Islet of Langerhans (tissue), 1 donor: ENCODE data around the gene RTRAF.

ENCODE experiments used
- FAIRE-seq: peaks from one replicate; lab custom pipeline; 2011; peaks lifted over from hg19 to GRCh38; lab: Jason Lieb, UNC

Gene RTRAF

DNA sequence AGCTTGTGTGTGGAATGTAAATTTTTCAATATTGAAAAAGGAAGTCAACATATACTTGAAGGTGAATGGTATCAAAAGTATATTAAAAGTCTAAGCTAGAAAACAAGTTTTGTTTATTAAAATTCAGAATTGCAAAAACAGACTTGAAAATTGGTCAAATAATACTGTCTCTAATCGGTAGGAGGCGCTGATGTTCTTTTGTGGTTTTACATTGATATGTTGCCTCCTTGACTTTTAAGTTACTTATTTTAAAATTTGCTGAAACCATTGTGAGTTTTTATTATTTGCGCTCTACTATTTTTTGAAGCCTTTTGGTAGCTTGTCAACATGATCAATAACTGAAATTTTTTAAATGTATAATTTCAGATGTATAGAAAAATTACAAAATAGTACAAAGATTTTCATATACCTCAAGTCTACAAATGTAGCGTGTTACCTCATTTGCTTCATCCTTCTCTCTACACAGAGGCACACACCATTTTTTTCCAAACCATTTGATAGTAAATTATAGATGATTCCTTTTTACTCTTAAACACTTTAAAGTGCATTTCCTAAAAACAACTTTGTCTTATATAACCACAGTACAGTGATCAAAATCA, 6.9 kb downstream of the RTRAF start:
- FAIRE-seq: no peak

DNA sequence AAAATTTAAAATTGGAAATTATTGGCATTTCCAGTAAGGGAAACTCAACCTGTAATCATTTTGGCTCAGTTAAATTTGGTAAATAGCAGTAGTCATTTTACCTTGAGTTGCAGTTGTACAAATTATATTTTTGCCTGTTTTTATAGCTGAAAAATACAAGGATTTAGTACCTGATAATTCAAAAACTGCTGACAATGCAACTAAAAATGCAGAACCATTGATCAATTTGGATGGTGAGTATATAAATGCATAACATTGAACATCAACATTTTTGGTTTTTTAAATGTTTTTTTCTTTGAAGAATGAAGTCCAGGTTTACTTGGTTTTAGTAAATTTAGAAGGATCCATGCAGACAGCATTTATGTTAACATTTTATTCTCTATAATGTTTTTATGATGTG, 9.0 kb downstream of the RTRAF start:
- no peak for FAIRE-seq

DNA sequence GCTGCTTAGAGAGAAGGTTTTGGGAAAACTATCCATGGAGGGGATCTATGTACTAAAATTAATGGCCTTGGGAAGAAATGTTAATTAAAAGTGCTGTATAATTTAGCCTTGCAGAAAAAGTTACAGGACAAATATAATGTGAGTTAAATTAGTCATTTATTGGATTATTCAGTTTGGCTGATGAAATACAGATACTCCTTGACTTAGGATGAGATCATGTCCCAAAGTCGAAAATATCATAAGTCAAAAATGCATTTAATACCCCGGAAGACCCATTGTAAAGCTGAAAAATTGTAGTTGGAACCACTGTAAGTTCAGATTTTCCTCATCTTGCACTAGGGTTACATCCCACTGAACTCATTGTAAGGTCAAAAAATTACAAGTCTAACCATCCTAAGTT, 9.7 kb downstream of the RTRAF start:
- no peak for FAIRE-seq

DNA sequence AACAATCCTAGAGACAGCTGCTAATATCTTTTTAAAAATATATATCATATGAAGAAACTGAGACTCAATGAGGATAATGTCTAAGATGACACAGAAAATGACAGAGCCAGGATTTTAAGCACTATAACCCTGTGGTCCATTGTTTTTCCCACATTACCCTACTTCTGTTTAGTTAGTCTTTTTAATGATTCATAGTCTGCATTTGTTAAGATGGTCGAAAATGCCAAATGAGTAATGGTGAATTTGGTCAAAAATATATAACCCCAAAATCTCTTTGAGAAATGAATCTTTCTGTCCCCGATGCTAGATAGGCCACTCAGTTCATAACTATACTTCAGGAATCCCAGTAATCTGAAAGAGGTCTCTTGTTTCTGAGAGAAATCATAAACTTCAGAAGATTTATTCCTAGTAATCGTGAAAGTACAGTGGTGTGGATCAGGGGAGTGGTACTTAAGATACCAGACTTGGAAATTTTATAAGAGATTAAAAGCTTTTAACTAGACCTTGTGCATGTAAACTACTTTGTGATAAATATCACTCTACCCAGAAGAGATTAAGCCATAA, 10.8 kb downstream of the RTRAF start:
- FAIRE-seq: no peak

DNA sequence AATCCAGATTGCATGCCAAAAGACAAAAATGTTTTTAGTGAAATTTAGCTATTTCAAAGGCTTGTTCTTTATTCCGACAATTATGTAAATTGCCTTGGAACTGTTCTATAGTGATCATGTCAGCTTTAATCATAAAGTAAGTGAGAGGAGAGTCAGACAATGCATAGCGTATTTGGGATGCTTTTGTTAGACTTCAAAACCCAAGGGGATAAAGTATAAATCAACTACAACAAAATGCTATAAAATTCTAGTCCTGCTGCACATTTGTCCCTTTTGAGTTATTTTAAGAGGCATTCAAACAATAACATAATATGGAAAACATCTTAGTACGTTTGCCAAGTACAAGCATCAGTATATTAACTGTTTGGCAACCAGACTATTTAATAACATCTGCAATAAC, 11.3 kb downstream of the RTRAF start:
- FAIRE-seq: no peak

DNA sequence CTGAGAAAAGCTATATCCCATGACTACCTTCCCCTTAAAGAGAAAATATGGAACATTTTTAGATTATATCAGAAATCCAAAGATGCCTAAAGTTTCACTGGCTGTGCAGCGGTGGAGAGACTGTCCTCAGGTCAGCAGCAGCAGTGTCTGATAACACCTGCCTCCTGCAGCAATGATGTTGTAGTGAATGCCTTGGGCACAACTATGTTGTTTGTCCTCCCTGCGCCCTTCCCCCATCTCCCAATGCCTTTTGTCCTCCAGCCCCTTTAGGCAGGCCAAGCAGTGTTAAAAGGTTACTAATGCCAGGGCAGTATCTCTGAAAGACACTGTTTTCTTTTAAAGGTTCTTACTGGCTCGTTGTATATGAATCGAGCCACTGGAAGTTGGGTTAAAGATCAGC, 13.2 kb downstream of the RTRAF start:
- FAIRE-seq: no peak

DNA sequence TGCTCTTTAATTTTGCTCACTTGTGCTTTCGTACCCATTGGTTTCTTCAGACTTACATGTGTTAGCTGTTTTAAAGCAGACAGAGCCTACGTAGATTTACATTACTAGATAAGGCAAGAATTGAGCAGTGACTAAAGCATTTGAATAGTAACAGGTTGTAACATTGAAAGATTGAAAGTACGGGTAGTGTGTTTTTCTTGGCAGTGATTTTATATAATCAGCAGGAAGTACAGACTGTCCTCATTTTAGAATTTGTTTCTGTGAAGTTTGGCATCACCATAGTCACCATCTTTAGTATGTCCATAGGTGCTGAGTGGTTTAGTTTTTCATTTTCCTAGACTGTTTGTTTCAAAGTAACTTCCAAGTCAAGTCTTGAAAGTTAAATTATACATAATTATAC, 14.0 kb downstream of the RTRAF start:
- FAIRE-seq: no peak

DNA sequence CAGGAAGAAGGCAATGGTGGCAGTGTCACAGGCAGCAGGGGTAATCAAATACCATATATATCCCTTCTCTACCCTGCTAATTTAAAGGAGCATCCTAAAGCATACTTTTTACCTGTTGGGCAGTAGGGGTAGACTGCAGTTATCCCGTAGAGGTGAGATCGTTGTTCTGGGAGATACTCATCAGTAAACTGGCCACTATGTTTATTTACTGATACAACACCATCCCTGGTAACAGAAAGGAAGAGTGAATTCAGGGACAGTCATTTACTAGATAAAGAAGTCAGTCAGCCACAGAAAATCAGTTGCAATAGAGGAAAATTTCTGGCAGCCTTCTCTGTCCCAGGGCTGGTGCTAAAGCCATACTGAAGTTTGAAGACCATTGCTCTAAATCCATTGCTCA, 16.3 kb downstream of the RTRAF start:
- FAIRE-seq: no peak

DNA sequence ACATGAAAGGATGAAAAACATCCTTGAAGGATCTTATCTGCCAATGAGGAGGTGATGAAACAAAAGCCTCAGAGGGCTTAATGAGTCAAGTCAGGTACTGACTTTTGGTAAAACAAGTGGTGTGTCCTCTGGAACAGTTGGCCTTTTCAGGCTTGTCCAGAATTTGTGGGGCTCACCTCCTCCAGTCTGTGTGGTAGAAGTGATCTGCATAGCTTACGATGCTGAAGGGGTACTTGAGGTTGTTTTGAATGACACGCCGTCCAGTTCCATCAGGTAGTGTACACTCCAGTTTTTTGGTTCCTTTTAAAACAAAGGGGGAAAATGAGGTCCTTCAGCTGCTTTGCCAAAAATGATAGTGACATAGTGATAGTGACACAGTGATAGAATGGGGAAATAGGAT, 17.0 kb downstream of the RTRAF start:
- no peak for FAIRE-seq

DNA sequence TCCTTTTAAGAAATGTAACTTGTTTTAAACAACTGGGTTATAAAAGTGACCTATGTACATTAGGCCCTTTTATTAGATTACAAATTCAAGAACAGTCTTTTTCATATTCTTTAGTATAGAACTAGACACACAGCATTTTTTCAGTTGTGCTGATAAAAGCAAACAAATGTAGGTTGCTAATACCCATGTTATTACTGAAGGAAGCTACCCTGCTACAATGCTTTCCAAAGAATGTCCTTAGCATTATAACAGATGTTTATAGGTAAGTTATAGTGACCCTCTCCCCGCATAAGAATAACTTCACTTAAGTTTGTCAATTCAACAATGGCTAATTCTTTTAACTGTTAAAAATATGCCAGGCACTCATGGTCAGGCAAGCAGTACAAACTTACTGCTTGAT, 17.9 kb downstream of the RTRAF start:
- no peak for FAIRE-seq

DNA sequence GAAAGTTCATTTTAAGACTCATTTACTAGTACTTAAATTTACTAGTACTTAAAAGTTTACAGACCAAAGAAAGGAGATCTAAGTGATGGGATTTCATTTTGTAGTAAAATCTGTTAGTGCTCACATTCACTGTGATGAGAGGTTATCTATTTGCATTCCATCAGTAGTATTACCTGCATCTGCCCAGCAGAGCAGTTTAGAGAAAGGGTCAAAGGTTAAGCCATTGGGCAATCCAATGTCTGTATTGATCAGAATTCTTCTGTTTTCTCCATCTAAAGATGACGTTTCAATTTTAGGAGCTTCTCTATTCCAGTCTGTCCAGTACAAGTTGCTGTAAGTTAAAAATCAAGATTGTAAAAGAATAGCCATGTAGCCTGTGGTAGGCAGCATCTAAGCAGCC, 18.3 kb downstream of the RTRAF start:
- FAIRE-seq: no peak

DNA sequence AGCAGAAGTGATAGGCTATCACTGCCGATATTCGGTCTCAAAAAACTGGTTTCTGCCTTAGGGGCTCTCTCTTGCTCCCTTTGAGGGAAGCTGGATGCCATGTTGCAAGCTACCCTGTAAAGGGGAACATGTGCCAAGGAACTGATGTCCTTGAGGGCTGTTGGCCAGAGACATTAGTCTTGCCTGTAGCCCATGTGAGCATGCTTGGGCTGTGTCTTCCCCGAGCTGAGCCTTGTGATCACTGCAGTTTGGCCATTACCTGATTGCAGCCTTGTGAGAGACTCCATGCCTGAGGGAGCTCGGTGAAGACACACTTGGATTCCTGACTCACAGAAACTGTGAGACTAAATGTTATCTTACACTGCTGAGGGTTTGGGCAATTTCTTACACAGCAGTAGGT, 18.8 kb downstream of the RTRAF start:
- no peak for FAIRE-seq

DNA sequence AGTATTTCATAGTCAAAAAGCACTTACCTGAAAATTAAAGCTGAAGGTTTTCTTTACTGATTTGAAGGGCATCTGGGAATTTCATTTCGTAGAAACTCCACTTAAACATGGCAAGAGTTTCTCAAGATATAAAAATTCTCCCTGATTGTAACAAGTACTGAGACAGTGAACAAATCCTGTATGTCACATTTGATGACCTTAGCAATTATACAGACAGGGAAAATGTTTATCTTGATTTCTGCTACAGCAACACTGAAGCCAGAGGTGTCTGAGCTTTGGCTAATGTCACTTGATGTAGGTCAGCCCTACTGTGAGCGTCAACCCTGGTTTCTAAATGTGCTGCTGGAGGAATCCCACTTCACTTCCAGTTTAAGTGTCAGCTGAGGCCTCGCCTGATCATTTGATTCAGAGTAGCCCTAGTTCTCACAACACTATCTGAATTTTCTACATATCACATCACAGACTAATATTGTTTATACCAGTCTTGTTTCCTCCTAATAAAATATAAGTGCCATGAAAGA, 20.9 kb downstream of the RTRAF start:
- no peak for FAIRE-seq

DNA sequence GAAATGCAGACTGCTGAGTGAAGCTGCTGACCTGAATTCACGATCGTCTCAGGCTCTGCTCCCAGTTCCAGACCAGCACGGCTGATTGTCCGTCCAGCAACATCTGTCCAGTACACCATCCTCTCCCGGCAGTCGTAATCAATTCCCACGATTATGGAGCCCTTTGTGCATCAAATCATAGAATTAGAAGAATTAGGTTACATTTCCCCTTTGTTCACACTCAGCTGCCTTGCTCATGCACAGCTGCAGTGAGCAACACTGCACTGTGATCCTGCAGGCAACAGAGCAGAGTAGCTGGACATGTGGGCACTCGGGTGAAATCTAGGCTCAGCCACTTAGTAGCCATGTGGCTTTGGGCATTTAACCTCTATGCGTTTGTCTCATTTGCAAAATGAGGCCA, 22.2 kb downstream of the RTRAF start:
- no peak for FAIRE-seq

DNA sequence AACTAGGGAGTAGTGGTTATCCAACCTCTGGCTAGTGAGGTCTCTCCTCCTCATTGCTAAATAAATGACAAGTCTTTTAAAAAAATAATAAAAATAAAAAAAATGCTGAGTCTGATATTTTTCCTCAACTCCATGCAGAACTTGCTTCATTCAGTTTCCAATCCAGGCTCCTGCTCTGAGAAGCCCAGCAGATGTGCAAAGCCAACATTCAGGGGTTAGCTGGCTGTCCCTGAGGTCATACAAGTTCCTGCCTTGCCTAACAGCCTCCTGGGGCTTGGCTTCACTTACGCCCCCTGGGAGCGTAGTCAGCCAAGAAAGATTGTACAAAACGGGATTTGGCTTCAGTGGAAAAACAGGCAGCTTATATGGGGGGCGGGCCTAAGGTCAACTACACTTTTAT, 23.3 kb downstream of the RTRAF start:
- no peak for FAIRE-seq

DNA sequence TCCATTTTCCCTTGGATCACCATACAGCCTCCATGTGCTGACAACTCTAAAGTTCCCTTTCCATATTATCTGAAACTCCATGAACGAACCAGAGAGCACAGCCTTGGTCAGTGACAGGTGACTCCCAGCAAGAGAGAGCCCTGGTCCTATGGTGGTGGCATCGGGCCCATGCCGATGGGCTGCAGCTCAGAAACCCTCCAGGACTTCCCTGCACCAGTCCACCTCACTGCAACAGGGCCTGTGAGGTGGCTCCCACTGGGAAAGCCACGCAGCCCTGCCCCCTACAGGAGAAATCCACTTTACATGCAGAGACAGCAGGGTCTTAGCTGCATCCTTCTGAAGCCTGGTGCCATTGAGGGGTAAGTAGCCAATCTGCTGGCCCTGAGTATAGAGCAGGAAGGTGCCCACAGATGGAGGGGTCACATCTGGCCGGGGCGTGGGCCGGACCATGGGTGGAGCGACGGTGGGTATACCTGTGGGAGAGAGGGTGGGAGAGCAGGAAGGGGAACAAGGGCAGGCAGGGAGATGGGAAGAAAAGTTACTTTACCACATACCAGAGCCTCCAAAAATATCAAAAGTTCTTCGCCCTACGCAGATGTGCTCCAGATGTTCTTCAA, 24.7 kb downstream of the RTRAF start:
- FAIRE-seq: no peak

DNA sequence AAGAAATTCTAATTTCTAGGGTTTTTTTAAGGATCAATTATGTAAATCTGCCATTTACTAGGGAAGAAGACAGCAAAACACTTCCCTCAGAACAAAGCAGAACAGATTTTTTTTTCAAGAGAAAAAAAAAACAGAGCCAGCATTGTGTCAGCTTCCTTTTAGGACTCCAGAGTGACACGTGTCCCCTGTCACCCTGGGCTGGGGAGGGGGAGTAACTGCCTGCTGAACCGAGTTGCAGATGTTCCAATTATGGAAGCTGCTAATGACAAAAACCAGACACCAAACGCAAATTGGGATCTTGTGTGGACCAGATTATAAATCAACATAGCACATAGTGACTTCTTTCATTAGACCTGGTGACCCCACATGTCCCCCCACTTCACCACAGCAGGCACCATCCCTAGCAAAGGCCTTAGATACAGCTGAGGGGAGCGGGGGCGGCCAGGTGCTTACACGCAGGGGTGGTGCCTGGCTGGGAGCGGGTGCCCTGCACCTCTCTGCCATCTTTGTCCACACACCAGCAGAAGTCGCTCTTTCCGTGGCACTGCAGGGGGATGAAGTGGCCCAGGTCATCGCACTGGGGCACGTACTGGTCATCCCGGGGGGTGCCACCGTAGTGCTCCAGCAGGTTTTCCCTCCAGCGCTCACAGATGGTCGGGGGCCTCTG, 25.4 kb downstream of the RTRAF start:
- FAIRE-seq: no peak

DNA sequence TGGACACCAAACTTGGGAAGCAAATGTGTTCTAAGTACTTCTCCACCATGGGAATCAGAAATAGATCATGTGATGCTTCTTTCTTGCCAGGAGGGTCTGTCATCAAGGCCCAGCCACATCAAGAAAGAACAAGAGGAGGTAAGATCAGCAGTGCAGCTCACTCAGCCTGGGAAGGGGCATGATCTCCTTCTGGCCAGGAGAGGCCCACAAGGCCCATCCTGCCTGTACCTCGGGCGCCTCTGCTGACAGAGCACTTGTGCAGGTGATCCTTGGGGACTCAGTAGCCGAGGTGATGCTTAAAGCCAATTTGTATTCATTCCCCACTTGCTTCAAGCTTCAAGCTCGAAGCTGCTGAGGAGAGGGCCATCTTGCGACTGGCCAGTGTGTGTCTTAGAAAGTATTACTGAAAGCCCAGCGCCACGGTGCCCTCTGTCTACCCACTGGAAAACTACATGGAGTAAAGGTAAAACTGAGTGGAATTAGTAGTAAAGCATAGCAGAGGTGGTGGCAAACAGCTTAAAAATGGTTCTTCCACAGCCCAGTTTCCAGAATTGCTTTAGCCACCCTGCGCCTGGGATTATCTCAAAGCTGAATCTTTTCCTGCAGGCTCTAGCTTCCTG, 26.2 kb downstream of the RTRAF start:
- FAIRE-seq: no peak

DNA sequence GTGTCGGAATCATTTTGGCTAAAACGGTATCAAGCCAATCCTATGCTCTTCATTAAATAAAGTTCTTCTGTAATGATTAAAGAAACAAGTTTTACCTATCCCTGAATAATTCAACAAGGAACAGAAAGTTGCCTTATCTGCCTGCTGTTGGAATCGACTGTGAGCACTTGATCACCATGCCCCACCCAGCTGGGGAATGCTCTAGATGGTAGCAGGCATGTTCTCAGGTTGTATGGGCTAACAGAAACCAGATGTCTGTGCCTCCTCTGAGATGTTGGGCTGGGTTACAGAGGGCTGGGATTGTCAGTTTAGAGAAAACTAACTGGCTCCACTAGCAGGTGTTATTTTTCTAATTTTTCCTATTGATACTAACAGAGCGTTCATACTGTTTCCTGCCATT, 28.9 kb downstream of the RTRAF start:
- no peak for FAIRE-seq

DNA sequence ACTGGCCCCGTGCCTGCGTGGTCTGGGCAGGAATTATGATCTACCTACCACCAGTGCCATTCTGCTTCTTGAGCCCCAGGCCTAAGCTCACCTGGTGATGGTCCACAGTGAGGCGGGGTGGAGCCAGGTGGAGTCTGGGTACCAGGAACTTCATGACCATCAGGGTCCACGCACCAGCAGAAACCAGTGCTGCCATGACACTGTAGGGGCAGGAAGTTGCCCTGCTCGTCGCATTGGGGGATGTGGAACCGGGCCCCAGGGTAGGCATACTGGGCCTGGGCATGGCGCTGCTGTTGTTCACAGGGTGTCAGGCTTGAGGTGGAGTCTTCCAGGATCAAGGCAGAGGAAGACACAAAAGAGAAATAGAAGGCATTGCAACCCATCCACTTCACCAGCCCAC, 29.6 kb downstream of the RTRAF start:
- FAIRE-seq: no peak

DNA sequence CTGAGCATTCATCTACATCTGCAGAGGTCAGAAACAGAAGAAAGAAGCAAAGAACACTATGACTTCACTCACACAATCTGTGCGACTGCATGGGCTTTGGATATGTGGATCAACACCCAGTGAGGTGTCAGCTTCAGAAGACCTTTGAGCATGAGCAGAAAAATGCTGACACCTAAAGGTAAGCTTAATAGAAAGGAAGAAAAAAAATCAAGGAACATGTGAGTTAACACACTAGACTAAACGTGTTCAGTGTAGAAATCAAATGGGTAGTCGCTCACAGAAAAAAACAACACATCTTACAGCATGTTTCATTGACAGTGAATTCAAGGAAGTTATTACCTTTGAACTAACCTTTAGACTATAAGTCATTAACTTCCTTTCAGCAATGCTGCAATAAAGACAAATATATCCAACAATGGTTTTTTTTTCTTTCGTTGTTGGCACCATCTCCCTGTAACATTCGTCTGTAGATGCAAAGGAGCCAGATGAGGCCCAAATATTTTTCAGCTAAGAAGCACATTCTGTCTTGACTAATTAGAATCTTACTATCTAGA, 30.9 kb downstream of the RTRAF start:
- FAIRE-seq: no peak

DNA sequence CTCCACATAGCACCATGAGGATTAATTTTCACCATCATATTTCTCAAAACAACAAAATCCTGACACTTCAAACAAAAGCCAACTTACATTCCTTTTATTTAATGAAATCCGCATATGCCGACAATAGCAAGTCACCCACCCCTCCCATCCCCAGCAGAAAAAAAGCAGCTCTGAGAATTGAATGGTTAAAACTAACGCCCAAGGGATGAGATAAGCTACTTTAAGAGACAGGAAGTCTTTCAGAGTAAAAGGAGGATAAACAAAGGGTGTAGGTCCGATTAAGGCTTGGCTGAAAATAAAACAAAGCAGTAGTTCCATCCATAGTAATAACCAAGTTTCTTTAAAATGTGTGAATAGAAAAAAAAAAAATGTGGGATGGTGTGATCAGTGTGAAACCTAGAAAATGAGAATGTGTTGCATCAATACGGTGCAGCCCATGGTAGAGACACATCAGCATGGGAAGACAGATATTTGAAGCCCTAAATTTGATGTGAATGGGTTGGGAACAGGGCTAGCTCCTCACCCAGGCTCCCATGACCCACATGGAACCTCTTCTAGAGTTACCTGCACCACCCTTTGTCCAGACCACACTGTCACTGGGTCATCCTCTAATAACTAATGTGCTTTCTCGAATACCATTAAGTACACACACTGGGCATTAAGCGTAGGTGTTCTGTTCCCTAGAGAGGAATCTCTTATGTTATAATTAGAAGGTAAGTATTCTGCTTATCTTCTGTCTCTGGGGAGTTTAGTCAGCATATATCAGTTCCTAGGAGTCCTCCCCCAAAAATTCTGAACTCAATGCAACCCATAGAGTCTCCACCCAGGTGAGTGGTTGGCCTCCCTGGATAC, 31.7 kb downstream of the RTRAF start:
- no peak for FAIRE-seq
